Measurements from ENCODE around the gene DPEP3. TPM values are rescaled to one million over a fixed set of nuclear protein-coding genes. Genes with fewer than 3 reads are reported as not detected.
A peak's percentile ranks its signal among the peaks of the same experiment; 100 is the strongest.

DPEP3 gene
- total RNA-seq, 1 experiment from 2014 or later: 1.6 TPM

DNA sequence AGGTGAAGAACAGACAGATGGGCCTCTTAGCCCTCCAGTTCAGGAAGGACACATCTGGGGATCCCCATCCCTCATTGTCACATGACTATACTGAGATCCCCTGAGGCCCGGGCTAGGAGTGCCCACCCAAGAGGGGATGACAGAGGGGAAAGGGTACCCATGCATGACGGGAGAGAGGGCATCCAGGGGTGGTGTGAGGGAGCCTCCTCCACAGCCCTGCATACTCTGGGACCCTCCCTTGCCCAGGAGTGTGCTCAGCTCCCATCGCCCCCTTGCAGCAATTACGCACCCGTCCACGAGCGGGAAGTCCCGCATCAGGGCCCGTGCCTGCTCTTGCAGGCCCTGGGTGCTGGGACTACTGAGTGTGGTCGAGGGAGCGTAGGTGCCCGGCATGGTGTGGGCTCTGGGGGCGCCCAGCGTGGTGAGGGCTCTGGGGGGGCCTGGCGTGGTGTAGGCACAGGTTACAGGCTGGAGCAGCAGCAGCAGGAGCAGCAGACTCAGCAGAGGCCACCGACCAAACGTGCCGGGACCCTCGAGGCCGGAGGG lies 12.4 kb upstream of the DPEP3 start:
- no peaks in the 10 kb centered on the region for H3K36me3 Mint-ChIP-seq
- no peaks in the 10 kb centered on the region for H3K9me3 Mint-ChIP-seq
- CTCF ChIA-PET: interaction anchor here (0.6 to 1.8 kb wide), 6 partner anchors 12 to 242 kb away, joined by 3 to 9 read pairs (median 4); no protein-coding TSS in a partner anchor
- ATAC-seq (peak; percentile 8; the same call in 1 of the 2 replicates), DNase-seq (ENCODE audit: low spot score) (no peak)
- no peak overlapping the region for H3K27ac Mint-ChIP-seq
- no peaks in the 10 kb centered on the region for H3K4me1 Mint-ChIP-seq
- POLR2A ChIA-PET: no interaction called here
- peaks cover 20% of the 10 kb centered on the region for H3K27me3 Mint-ChIP-seq (ENCODE audit: low read depth)
- TF ChIP-seq ZNF317 (CRISPR knock-in tag; IDR thresholded peaks at IDR 0.05; ENCODE audit: borderline replicate concordance, low read depth): no peak
- TF ChIP-seq ETV6 (CRISPR knock-in tag; IDR thresholded peaks at IDR 0.05): 0 out of 2 replicates have a peak, but pooled peaks have one; percentile 14
- H3K4me3 Mint-ChIP-seq: no peak overlapping the region

DNA sequence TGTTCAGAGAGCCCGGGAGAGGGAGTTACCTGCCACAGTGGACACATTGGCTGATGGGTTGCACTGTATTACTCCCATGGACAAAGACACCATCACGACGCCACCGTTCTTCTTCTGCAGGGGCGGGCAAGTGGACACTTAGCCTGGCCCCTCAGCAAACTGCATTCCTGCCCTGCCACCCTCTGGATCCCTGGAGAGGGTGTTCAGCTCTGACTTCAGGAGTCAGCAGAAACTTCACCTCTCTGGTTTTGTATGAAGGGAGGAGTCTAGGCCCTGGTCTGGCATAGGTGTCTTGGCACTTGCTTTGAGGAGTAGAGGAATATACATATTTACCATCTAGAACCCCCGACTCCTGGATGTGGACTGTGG lies 9.7 kb upstream of the DPEP3 start:
- POLR2A ChIA-PET: no interaction called here
- H3K27ac Mint-ChIP-seq: no peak overlapping the region
- ATAC-seq (no peak), DNase-seq (ENCODE audit: low spot score) (no peak)
- H3K9me3 Mint-ChIP-seq: no peaks in the 10 kb centered on the region
- TF ChIP-seq JAZF1 (CRISPR knock-in tag; IDR thresholded peaks at IDR 0.05): no peak
- no peak for TF ChIP-seq ZNF232 (CRISPR knock-in tag; IDR thresholded peaks at IDR 0.05)
- no peak for TF ChIP-seq TCF7 (CRISPR knock-in tag; IDR thresholded peaks at IDR 0.05; ENCODE audit: low read depth)
- TF ChIP-seq, protein P1, sequence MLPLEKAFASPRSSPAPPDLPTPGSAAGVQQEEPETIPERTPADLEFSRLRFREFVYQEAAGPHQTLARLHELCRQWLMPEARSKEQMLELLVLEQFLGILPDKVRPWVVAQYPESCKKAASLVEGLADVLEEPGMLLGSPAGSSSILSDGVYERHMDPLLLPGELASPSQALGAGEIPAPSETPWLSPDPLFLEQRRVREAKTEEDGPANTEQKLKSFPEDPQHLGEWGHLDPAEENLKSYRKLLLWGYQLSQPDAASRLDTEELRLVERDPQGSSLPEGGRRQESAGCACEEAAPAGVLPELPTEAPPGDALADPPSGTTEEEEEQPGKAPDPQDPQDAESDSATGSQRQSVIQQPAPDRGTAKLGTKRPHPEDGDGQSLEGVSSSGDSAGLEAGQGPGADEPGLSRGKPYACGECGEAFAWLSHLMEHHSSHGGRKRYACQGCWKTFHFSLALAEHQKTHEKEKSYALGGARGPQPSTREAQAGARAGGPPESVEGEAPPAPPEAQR (CRISPR knock-in tag; IDR thresholded peaks at IDR 0.05): no peak
- TF ChIP-seq MYBL2 (CRISPR knock-in tag; IDR thresholded peaks at IDR 0.05): no peak
- no peak for TF ChIP-seq ZNF317 (CRISPR knock-in tag; IDR thresholded peaks at IDR 0.05; ENCODE audit: borderline replicate concordance, low read depth)
- TF ChIP-seq ATF1 (CRISPR knock-in tag; IDR thresholded peaks at IDR 0.05): no peak
- TF ChIP-seq JUN (CRISPR knock-in tag; IDR thresholded peaks at IDR 0.05): no peak
- TF ChIP-seq, protein P2, sequence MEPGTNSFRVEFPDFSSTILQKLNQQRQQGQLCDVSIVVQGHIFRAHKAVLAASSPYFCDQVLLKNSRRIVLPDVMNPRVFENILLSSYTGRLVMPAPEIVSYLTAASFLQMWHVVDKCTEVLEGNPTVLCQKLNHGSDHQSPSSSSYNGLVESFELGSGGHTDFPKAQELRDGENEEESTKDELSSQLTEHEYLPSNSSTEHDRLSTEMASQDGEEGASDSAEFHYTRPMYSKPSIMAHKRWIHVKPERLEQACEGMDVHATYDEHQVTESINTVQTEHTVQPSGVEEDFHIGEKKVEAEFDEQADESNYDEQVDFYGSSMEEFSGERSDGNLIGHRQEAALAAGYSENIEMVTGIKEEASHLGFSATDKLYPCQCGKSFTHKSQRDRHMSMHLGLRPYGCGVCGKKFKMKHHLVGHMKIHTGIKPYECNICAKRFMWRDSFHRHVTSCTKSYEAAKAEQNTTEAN (CRISPR knock-in tag; IDR thresholded peaks at IDR 0.05): no peak
- TF ChIP-seq, protein P3, sequence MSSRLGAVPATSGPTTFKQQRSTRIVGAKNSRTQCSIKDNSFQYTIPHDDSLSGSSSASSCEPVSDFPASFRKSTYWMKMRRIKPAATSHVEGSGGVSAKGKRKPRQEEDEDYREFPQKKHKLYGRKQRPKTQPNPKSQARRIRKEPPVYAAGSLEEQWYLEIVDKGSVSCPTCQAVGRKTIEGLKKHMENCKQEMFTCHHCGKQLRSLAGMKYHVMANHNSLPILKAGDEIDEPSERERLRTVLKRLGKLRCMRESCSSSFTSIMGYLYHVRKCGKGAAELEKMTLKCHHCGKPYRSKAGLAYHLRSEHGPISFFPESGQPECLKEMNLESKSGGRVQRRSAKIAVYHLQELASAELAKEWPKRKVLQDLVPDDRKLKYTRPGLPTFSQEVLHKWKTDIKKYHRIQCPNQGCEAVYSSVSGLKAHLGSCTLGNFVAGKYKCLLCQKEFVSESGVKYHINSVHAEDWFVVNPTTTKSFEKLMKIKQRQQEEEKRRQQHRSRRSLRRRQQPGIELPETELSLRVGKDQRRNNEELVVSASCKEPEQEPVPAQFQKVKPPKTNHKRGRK (CRISPR knock-in tag; IDR thresholded peaks at IDR 0.05; ENCODE audit: borderline replicate concordance): no peak
- no peak for TF ChIP-seq ZNF671 (CRISPR knock-in tag; IDR thresholded peaks at IDR 0.05)
- TF ChIP-seq, protein P4, sequence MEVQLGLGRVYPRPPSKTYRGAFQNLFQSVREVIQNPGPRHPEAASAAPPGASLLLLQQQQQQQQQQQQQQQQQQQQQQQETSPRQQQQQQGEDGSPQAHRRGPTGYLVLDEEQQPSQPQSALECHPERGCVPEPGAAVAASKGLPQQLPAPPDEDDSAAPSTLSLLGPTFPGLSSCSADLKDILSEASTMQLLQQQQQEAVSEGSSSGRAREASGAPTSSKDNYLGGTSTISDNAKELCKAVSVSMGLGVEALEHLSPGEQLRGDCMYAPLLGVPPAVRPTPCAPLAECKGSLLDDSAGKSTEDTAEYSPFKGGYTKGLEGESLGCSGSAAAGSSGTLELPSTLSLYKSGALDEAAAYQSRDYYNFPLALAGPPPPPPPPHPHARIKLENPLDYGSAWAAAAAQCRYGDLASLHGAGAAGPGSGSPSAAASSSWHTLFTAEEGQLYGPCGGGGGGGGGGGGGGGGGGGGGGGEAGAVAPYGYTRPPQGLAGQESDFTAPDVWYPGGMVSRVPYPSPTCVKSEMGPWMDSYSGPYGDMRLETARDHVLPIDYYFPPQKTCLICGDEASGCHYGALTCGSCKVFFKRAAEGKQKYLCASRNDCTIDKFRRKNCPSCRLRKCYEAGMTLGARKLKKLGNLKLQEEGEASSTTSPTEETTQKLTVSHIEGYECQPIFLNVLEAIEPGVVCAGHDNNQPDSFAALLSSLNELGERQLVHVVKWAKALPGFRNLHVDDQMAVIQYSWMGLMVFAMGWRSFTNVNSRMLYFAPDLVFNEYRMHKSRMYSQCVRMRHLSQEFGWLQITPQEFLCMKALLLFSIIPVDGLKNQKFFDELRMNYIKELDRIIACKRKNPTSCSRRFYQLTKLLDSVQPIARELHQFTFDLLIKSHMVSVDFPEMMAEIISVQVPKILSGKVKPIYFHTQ (CRISPR knock-in tag; IDR thresholded peaks at IDR 0.05): no peak
- TF ChIP-seq, protein P5, sequence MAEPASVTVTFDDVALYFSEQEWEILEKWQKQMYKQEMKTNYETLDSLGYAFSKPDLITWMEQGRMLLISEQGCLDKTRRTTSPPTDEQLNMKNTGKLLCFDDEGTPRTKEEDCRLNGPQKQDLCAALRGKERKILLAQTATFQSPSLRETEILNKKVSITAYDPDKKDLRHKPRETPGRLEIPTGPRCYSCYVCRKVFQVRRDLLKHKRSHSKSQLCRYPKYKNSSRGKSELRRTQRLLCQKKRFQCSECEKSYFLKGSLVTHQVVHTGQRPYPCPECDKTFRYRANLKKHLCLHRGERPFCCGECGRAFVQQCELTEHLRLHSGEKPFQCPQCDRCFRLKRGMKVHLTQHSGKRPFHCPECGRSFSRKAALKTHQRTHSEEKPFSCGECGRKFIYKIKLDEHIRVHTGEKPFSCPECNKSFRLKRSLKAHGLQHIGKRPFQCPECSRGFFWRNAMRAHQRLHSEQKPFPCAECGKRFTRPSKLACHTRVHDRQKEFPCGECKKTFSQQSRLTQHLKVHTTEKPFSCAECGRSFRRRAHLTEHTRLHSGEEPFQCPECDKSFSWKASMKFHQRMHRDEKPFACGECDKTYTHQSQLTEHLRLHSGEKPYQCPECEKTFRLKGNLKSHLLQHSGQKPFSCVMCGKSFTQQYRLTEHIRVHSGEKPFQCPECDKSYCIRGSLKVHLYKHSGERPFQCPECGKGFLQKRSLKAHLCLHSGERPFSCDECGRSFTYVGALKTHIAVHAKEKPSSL (CRISPR knock-in tag; conservative IDR thresholded peaks at IDR 0.05): no peak
- TF ChIP-seq RORB (CRISPR knock-in tag; IDR thresholded peaks at IDR 0.05): no peak
- TF ChIP-seq NR2C2 (CRISPR knock-in tag; IDR thresholded peaks at IDR 0.05): no peak
- TF ChIP-seq, protein P6, sequence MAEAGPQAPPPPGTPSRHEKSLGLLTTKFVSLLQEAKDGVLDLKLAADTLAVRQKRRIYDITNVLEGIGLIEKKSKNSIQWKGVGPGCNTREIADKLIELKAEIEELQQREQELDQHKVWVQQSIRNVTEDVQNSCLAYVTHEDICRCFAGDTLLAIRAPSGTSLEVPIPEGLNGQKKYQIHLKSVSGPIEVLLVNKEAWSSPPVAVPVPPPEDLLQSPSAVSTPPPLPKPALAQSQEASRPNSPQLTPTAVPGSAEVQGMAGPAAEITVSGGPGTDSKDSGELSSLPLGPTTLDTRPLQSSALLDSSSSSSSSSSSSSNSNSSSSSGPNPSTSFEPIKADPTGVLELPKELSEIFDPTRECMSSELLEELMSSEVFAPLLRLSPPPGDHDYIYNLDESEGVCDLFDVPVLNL (CRISPR knock-in tag; IDR thresholded peaks at IDR 0.05; ENCODE audit: borderline replicate concordance, low read depth): no peak
- no peak for TF ChIP-seq CREM (CRISPR knock-in tag; IDR thresholded peaks at IDR 0.05)
- TF ChIP-seq ZNF219 (CRISPR knock-in tag; IDR thresholded peaks at IDR 0.05; ENCODE audit: borderline replicate concordance): no peak
- TF ChIP-seq FOXJ3 (CRISPR knock-in tag; IDR thresholded peaks at IDR 0.05; ENCODE audit: borderline replicate concordance): no peak
- TF ChIP-seq NFYB (CRISPR knock-in tag; conservative IDR thresholded peaks at IDR 0.05; ENCODE audit: low read depth): no peak
- CTCF ChIA-PET: interaction anchor here (0.5 to 0.6 kb wide), 2 partner anchors 51 to 170 kb away, joined by 3 to 5 read pairs; no protein-coding TSS in a partner anchor
- peaks cover 20% of the 10 kb centered on the region for H3K27me3 Mint-ChIP-seq (ENCODE audit: low read depth)
- H3K4me1 Mint-ChIP-seq: no peaks in the 10 kb centered on the region
- no peak overlapping the region for H3K4me3 Mint-ChIP-seq
- H3K36me3 Mint-ChIP-seq: no peaks in the 10 kb centered on the region

Measured in WTC11 (cell line).